WTC11 (cell line): Measurements from ENCODE around the gene XPO6. TPM values are rescaled to one million over a fixed set of nuclear protein-coding genes. Genes with fewer than 3 reads are reported as not detected.

ENCODE experiments used
- ATAC-seq: fragments of 200-7000 bp; cut with Tn5 transposase; 2 replicates; pipeline ENCODE4 v1.10.0; 2021; ENCODE audit warnings: mild to moderate bottlenecking, moderate library complexity
- CTCF ChIA-PET: fragments of 300-600 bp; sonication (Branson Sonifier 250); formaldehyde crosslinking; loops from one replicate; lab custom pipeline; 2021; ENCODE audit warnings: antibody characterized with exemption; lab: Charles Lee
- POLR2A ChIA-PET: fragments of 350-600 bp; sonication (Branson Sonifier 250); formaldehyde crosslinking; loops from one replicate; lab custom pipeline; 2021; ENCODE audit warnings: antibody characterized with exemption; lab: Charles Lee
- DNase-seq: peaks from one replicate; pipeline ENCODE4 v3.0.0; 2021; ENCODE audit warnings: low spot score
- H3K27ac Mint-ChIP-seq: 2 replicates; pipeline ENCODE4 v1.8.0; 2021; ENCODE audit warnings: mixed read lengths
- H3K27me3 Mint-ChIP-seq: 2 replicates; pipeline ENCODE4 v1.8.0; 2021; ENCODE audit warnings: low read depth, mild to moderate bottlenecking, moderate library complexity, mixed read lengths
- H3K36me3 Mint-ChIP-seq: 2 replicates; pipeline ENCODE4 v1.8.0; 2021; ENCODE audit warnings: mixed read lengths
- H3K4me1 Mint-ChIP-seq: 2 replicates; pipeline ENCODE4 v1.8.0; 2022; ENCODE audit warnings: mixed read lengths
- H3K4me3 Mint-ChIP-seq: 2 replicates; pipeline ENCODE4 v1.8.0; 2021; ENCODE audit warnings: mild to moderate bottlenecking, moderate library complexity, mixed read lengths
- H3K9me3 Mint-ChIP-seq: 2 replicates; pipeline ENCODE4 v1.8.0; 2021; ENCODE audit warnings: mixed read lengths
- ARID4B ChIP-seq: sonication (generic); formaldehyde crosslinking; IDR thresholded peaks from 2 replicates; pipeline ENCODE4 v1.8.0; 2023; ENCODE audit warnings: missing genetic modification reagents, mild to moderate bottlenecking, borderline replicate concordance
- ATF1 ChIP-seq: sonication (generic); formaldehyde crosslinking; IDR thresholded peaks from 2 replicates; pipeline ENCODE4 v1.8.1; 2023; ENCODE audit warnings: mild to moderate bottlenecking, moderate library complexity, missing genetic modification reagents
- ATF6 ChIP-seq: sonication (generic); formaldehyde crosslinking; IDR thresholded peaks from 2 replicates; pipeline ENCODE4 v1.8.1; 2023; ENCODE audit warnings: mild to moderate bottlenecking, missing genetic modification reagents
- CBFB ChIP-seq: sonication (generic); formaldehyde crosslinking; IDR thresholded peaks from 2 replicates; pipeline ENCODE4 v1.8.1; 2022; ENCODE audit warnings: mild to moderate bottlenecking, low read depth, missing genetic modification reagents
- CREM ChIP-seq: sonication (generic); formaldehyde crosslinking; IDR thresholded peaks from 2 replicates; pipeline ENCODE4 v1.8.1; 2022; ENCODE audit warnings: mild to moderate bottlenecking, missing genetic modification reagents, moderate library complexity
- ELF4 ChIP-seq: sonication (generic); formaldehyde crosslinking; IDR thresholded peaks from 2 replicates; pipeline ENCODE4 v1.8.1; 2022; ENCODE audit warnings: low read depth, mild to moderate bottlenecking, moderate library complexity, missing genetic modification reagents
- EMX1 ChIP-seq: fragments of 250-450 bp; sonication (Bioruptor Pico); IDR thresholded peaks from 2 replicates; pipeline ENCODE4 v1.8.0; 2021; ENCODE audit warnings: mild to moderate bottlenecking
- ERG ChIP-seq: fragments of 250-450 bp; sonication (Bioruptor Pico); IDR thresholded peaks from 2 replicates; pipeline ENCODE4 v1.8.0; 2021; ENCODE audit warnings: mild to moderate bottlenecking
- FOXP1 ChIP-seq: sonication (generic); formaldehyde crosslinking; IDR thresholded peaks from 2 replicates; pipeline ENCODE4 v1.8.0; 2022; ENCODE audit warnings: missing genetic modification reagents, mild to moderate bottlenecking, moderate library complexity, borderline replicate concordance
- KAT7 ChIP-seq: sonication (generic); formaldehyde crosslinking; IDR thresholded peaks from 2 replicates; pipeline ENCODE4 v1.8.1; 2023; ENCODE audit warnings: missing genetic modification reagents, mild to moderate bottlenecking, borderline replicate concordance
- NR1H2 ChIP-seq: sonication (generic); formaldehyde crosslinking; IDR thresholded peaks from 2 replicates; pipeline ENCODE4 v1.9.0; 2021; ENCODE audit warnings: mild to moderate bottlenecking, moderate library complexity, missing genetic modification reagents
- PRRX2 ChIP-seq: fragments of 250-450 bp; sonication (Bioruptor Pico); IDR thresholded peaks from 2 replicates; pipeline ENCODE4 v1.8.0; 2021; ENCODE audit warnings: mild to moderate bottlenecking
- RELA ChIP-seq: sonication (generic); formaldehyde crosslinking; IDR thresholded peaks from 2 replicates; pipeline ENCODE4 v1.8.1; 2022; ENCODE audit warnings: missing genetic modification reagents, mild to moderate bottlenecking, borderline replicate concordance
- SP1 ChIP-seq: sonication (generic); formaldehyde crosslinking; conservative IDR thresholded peaks from 2 replicates; pipeline ENCODE4 v1.8.1; 2022; ENCODE audit warnings: missing genetic modification reagents
- TCF7 ChIP-seq: sonication (generic); formaldehyde crosslinking; IDR thresholded peaks from 2 replicates; pipeline ENCODE4 v1.8.0; 2022; ENCODE audit warnings: mild to moderate bottlenecking, low read depth, missing genetic modification reagents, moderate library complexity
- ZNF121 ChIP-seq: sonication (generic); formaldehyde crosslinking; IDR thresholded peaks from 2 replicates; pipeline ENCODE4 v1.8.0; 2023; ENCODE audit warnings: missing genetic modification reagents
- ZNF263 ChIP-seq: sonication (generic); formaldehyde crosslinking; IDR thresholded peaks from 2 replicates; pipeline ENCODE4 v1.8.1; 2022; ENCODE audit warnings: low read depth, mild to moderate bottlenecking, moderate library complexity, missing genetic modification reagents
- ZNF396 ChIP-seq: fragments of 250-450 bp; sonication (Bioruptor Pico); IDR thresholded peaks from 2 replicates; pipeline ENCODE4 v1.8.0; 2021; ENCODE audit warnings: mild to moderate bottlenecking, moderate library complexity, borderline replicate concordance
- total RNA-seq: library from RNA; stranded (reverse); gene quantifications from 3 replicates; pipeline ENCODE4 v1.2.3, GENCODE V29; 2021
- TF ChIP-seq, protein P1 (sequence below): fragments of 250-450 bp; sonication (Bioruptor Pico); IDR thresholded peaks from 2 replicates; pipeline ENCODE4 v1.9.0; 2021; ENCODE audit warnings: moderate library complexity, mild to moderate bottlenecking, inconsistent platforms, borderline replicate concordance
- TF ChIP-seq, protein P2 (sequence below): fragments of 200-600 bp; IDR thresholded peaks from 2 replicates; pipeline ENCODE4 v1.8.0; 2022; ENCODE audit warnings: antibody characterized with exemption
- TF ChIP-seq, protein P3 (sequence below): sonication (generic); formaldehyde crosslinking; IDR thresholded peaks from 2 replicates; pipeline ENCODE4 v1.8.1; 2022; ENCODE audit warnings: low read depth, missing genetic modification reagents, borderline replicate concordance
- TF ChIP-seq, protein P4 (sequence below): sonication (generic); formaldehyde crosslinking; IDR thresholded peaks from 2 replicates; pipeline ENCODE4 v1.8.0; 2023; ENCODE audit warnings: missing genetic modification reagents

XPO6 gene
- total RNA-seq, 1 experiment from 2014 or later, result 160 TPM

- TF ChIP-seq, protein P1, sequence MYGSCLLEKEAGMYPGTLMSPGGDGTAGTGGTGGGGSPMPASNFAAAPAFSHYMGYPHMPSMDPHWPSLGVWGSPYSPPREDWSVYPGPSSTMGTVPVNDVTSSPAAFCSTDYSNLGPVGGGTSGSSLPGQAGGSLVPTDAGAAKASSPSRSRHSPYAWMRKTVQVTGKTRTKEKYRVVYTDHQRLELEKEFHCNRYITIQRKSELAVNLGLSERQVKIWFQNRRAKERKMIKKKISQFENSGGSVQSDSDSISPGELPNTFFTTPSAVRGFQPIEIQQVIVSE (CRISPR knock-in tag), result no peak
- TF ChIP-seq ZNF263 (CRISPR knock-in tag), result no peak
- no peak for TF ChIP-seq ARID4B (CRISPR knock-in tag)
- no peak for TF ChIP-seq ZNF121 (CRISPR knock-in tag)
- TF ChIP-seq ATF1 (CRISPR knock-in tag), result no peak
- TF ChIP-seq ZNF396, result no peak
- TF ChIP-seq ELF4 (CRISPR knock-in tag), result no peak
- no peak for TF ChIP-seq NR1H2
Observed at GRCh38 chr16:28210264-28210663, 1.5 kb downstream of the XPO6 start (continued).

GRCh38 chr16:28208824-28209223 is 2.9 kb downstream of the XPO6 start:
- no peaks in the 10 kb centered on the region for H3K27me3 Mint-ChIP-seq
- H3K36me3 Mint-ChIP-seq, result peaks cover 21% of the 10 kb centered on the region
- no peaks in the 10 kb centered on the region for H3K9me3 Mint-ChIP-seq
- TF ChIP-seq PRRX2 (CRISPR knock-in tag), result no peak
- TF ChIP-seq, all 79 proteins: peak for 0
- peak overlapping the region; percentile 83 for H3K27ac Mint-ChIP-seq
- ATAC-seq (no peak), DNase-seq (no peak)
- CTCF ChIA-PET, result interaction anchor here (0.6 kb wide), 1 partner anchor 33 kb away, joined by 3 read pairs; no protein-coding TSS in a partner anchor
- POLR2A ChIA-PET, result no interaction called here
- H3K4me3 Mint-ChIP-seq, result peak overlapping the region; percentile 4; the same call in 1 of the 2 replicates
- H3K4me1 Mint-ChIP-seq, result peaks cover 20% of the 10 kb centered on the region

DNA sequence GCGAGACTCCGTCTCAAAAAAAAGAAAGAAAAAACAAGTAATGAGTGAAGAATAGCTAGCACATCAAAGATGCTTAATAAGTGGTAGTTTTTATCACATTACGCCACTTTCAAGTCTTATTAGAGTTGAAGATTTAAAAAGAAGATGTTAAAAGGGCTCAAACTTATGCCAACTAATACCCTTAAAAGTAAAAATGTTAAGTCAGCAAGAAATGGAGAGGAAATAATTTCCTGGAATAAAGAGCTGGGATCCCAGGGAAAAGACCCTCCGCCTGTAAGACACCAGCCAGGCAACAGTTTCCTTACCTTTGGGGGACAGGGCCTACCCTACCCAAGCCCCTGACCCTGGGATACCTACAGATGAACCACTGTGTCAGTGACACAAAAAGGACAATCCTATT is 3.6 kb downstream of the XPO6 start:
- peaks cover 21% of the 10 kb centered on the region for H3K36me3 Mint-ChIP-seq
- H3K4me3 Mint-ChIP-seq, result no peak overlapping the region
- DNase-seq, result no peak
- H3K27me3 Mint-ChIP-seq, result no peaks in the 10 kb centered on the region
- no peak for ATAC-seq
- POLR2A ChIA-PET, result no interaction called here
- CTCF ChIA-PET, result interaction anchor here (0.6 kb wide), 1 partner anchor 32 kb away, joined by 3 read pairs; no protein-coding TSS in a partner anchor
- TF ChIP-seq, protein P2, sequence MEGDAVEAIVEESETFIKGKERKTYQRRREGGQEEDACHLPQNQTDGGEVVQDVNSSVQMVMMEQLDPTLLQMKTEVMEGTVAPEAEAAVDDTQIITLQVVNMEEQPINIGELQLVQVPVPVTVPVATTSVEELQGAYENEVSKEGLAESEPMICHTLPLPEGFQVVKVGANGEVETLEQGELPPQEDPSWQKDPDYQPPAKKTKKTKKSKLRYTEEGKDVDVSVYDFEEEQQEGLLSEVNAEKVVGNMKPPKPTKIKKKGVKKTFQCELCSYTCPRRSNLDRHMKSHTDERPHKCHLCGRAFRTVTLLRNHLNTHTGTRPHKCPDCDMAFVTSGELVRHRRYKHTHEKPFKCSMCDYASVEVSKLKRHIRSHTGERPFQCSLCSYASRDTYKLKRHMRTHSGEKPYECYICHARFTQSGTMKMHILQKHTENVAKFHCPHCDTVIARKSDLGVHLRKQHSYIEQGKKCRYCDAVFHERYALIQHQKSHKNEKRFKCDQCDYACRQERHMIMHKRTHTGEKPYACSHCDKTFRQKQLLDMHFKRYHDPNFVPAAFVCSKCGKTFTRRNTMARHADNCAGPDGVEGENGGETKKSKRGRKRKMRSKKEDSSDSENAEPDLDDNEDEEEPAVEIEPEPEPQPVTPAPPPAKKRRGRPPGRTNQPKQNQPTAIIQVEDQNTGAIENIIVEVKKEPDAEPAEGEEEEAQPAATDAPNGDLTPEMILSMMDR, result no peak
- TF ChIP-seq RELA (no peak), SP1 (CRISPR knock-in tag) (no peak), ATF6 (no peak), KAT7 (no peak), FOXP1 (CRISPR knock-in tag) (no peak), CBFB (CRISPR knock-in tag) (no peak), ERG (CRISPR knock-in tag) (no peak), CREM (CRISPR knock-in tag) (no peak), TCF7 (CRISPR knock-in tag) (no peak), EMX1 (CRISPR knock-in tag) (no peak)
- TF ChIP-seq, protein P3, sequence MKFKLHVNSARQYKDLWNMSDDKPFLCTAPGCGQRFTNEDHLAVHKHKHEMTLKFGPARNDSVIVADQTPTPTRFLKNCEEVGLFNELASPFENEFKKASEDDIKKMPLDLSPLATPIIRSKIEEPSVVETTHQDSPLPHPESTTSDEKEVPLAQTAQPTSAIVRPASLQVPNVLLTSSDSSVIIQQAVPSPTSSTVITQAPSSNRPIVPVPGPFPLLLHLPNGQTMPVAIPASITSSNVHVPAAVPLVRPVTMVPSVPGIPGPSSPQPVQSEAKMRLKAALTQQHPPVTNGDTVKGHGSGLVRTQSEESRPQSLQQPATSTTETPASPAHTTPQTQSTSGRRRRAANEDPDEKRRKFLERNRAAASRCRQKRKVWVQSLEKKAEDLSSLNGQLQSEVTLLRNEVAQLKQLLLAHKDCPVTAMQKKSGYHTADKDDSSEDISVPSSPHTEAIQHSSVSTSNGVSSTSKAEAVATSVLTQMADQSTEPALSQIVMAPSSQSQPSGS (CRISPR knock-in tag), result no peak
- TF ChIP-seq, protein P4, sequence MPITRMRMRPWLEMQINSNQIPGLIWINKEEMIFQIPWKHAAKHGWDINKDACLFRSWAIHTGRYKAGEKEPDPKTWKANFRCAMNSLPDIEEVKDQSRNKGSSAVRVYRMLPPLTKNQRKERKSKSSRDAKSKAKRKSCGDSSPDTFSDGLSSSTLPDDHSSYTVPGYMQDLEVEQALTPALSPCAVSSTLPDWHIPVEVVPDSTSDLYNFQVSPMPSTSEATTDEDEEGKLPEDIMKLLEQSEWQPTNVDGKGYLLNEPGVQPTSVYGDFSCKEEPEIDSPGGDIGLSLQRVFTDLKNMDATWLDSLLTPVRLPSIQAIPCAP (CRISPR knock-in tag), result no peak
- peaks cover 16% of the 10 kb centered on the region for H3K4me1 Mint-ChIP-seq
- 0 out of 2 replicates have a peak overlapping the region, but pooled peaks have one; percentile 42 for H3K27ac Mint-ChIP-seq
- H3K9me3 Mint-ChIP-seq, result no peaks in the 10 kb centered on the region
